Measurements from ENCODE around the gene GHITM. TPM values are rescaled to one million over a fixed set of nuclear protein-coding genes. Genes with fewer than 3 reads are reported as not detected.

Gene GHITM
- total and polyA plus RNA-seq, 2 of the 8 experiments (the other 6 are each of a cell fraction or from before 2014, with no cell fraction given), result 86.2 to 97.0 TPM

DNA sequence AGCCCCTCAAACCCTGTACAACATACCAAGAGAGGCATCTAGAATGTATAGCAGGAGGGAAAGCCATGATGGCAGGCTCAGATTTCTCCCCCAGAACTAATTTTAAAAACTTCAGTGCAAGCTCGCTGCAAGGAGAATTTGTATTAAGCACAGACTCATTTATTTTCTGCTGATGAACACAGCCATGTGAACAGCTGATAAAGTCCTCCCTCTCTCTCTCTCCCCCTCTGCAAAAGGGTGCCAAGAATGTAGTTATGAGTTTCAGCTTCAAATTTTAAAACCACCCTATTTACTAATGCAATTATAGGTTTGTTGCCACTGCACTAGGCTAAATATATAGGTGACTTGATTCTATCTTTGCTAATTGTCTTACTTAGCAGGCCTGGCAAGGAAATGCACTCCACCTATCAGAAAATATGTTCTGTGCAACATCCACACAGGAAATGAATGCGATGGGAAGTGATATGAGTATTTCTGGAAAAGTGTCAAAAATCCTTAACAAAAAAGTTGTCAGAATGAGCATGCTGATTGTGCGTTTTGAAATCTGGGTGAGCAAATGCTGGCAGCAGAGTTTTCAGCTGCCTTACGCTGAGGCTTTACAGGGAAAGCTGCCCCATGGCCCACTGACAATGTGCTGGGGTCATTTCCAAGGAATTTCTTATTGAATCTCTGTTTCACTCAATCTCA, 43.4 kb upstream of the GHITM start:
- H2AK5ac ChIP-seq (ENCODE audit: low read depth, low read length), result no peak overlapping the region
- no peak overlapping the region for H2AFZ ChIP-seq (ENCODE audit: low read length)
- FAIRE-seq (no peak), DNase-seq (ENCODE audit: low read depth in 1 of 2, low spot score in 2 of 2) (no peak)
- no peak overlapping the region for H4K91ac ChIP-seq (replicated peaks; ENCODE audit: insufficient read length, low read length)
- H3K56ac ChIP-seq (replicated peaks; ENCODE audit: insufficient read length, low read depth, low read length), result no peak overlapping the region
- no peaks in the 10 kb centered on the region for H4K20me1 ChIP-seq (replicated peaks in 1 of 2; ENCODE audit: control insufficient read depth in 1 of 2, insufficient read depth in 2 of 2, low read length in 2 of 2)
- H3K9ac ChIP-seq (replicated peaks in 1 of 4; ENCODE audit: extremely low read depth in 1 of 4, low read depth in 3 of 4, low read length in 3 of 4), result no peak overlapping the region
- H3K4me1 ChIP-seq (replicated peaks in 1 of 4; ENCODE audit: control insufficient read depth in 3 of 4, insufficient read depth in 4 of 4, low read length in 3 of 4), result no peaks in the 10 kb centered on the region
- H3K4me3 ChIP-seq (ENCODE audit: extremely low read depth in 1 of 4, insufficient read depth in 2 of 4, low read depth in 3 of 4, low read length in 4 of 4), result no peak overlapping the region
- ChIA-PET CTCF (ENCODE audit: partially characterized antibody) (interaction anchor here (0.5 to 1.7 kb wide), 4 partner anchors 10 to 414 kb away, joined by 3 to 6 read pairs (median 4); no protein-coding TSS in a partner anchor), POLR2A (ENCODE audit: partially characterized antibody) (interaction anchor here (0.6 kb wide), 1 partner anchor 32 kb away, joined by 3 read pairs; no protein-coding TSS in a partner anchor)
- H2BK5ac ChIP-seq (ENCODE audit: low read depth, low read length), result no peak overlapping the region
- H3K36me3 ChIP-seq (ENCODE audit: control insufficient read depth in 2 of 4, insufficient read depth in 4 of 4, low read length in 3 of 4), result no peaks in the 10 kb centered on the region
- no peak overlapping the region for H3K14ac ChIP-seq (ENCODE audit: insufficient read length)
- no peak overlapping the region for H2BK15ac ChIP-seq (ENCODE audit: low read length)
- H2BK120ac ChIP-seq (replicated peaks; ENCODE audit: low read depth, low read length), result no peak overlapping the region
- no peak overlapping the region for H3K4ac ChIP-seq (replicated peaks; ENCODE audit: insufficient read length, low read depth, low read length)
- no peaks in the 10 kb centered on the region for H3K27me3 ChIP-seq (replicated peaks in 1 of 4; ENCODE audit: control insufficient read depth in 3 of 4, extremely low read depth in 1 of 4, insufficient read depth in 3 of 4, low read length in 3 of 4)
- H2BK20ac ChIP-seq (ENCODE audit: low read length), result no peak overlapping the region
- H3K4me2 ChIP-seq (ENCODE audit: insufficient read depth in 1 of 2, low read depth in 2 of 2, low read length in 2 of 2), result no peak overlapping the region
- no peak overlapping the region for H3K23ac ChIP-seq (ENCODE audit: insufficient read length)
- H4K5ac ChIP-seq (ENCODE audit: insufficient read length, low read depth, low read length), result no peak overlapping the region
- no peaks in the 10 kb centered on the region for H3K79me1 ChIP-seq (ENCODE audit: low read depth, low read length)
- no peak overlapping the region for H4K8ac ChIP-seq (ENCODE audit: extremely low read depth, insufficient read depth, low read length)
- H3K18ac ChIP-seq (ENCODE audit: extremely low read depth, low read length), result no peak overlapping the region
- no peaks in the 10 kb centered on the region for H3K9me3 ChIP-seq (ENCODE audit: insufficient read depth in 2 of 2, low read depth in 1 of 2, low read length in 1 of 2)
- no peak overlapping the region for H2BK12ac ChIP-seq (ENCODE audit: low read depth, low read length)
- no peaks in the 10 kb centered on the region for H3K79me2 ChIP-seq (ENCODE audit: control insufficient read depth in 1 of 2, insufficient read depth in 2 of 2, low read length in 2 of 2)
- no peak overlapping the region for H3K27ac ChIP-seq (ENCODE audit: low read depth, low read length)
- H3K23me2 ChIP-seq (ENCODE audit: low read depth, low read length), result no peaks in the 10 kb centered on the region
- WGBS, 2 experiments (ENCODE audit: extremely low coverage in 1 of 2, insufficient coverage in 1 of 2, insufficient read length in 1 of 2, insufficient replicate concordance in 2 of 2, low coverage in 1 of 2, low lambda C conversion rate in 2 of 2, missing lambda C conversion rate in 1 of 2), result 93% methylated on average over 4 of the region's 4 CpGs; no CpG with 5 or more reads in 1 of the 2 experiments

Data from H1 (cell line).